OCI-LY1 (cell line): ENCODE results near the gene ULK3.

ENCODE experiments used
- CTCF ChIP-seq: fragments of 200-600 bp; sonication (generic), shearing (Covaris generic); IDR thresholded peaks from 2 replicates; pipeline ENCODE4 v1.5.1; 2017; ENCODE audit warnings: mild to moderate bottlenecking, antibody characterized with exemption, low read length, moderate library complexity, mixed read lengths
- EZH2 ChIP-seq: fragments of 200-600 bp; sonication (generic), shearing (Covaris generic); IDR thresholded peaks from 2 replicates; pipeline ENCODE4 v1.8.0; 2017; ENCODE audit warnings: borderline replicate concordance, mixed run types, mild to moderate bottlenecking, antibody characterized with exemption, low read length, moderate library complexity, mixed read lengths

- TF ChIP-seq CTCF: no peak
- no peak for TF ChIP-seq EZH2
Observed at GRCh38 chr15:74802290-74802689, 40.7 kb downstream of the ULK3 start.
